Sigmoid colon (tissue), 4 donors: ENCODE results near the gene RFX7.

Source experiments
- EP300 ChIP-seq, 4 donors: sonication (generic); formaldehyde crosslinking; IDR thresholded peaks; one replicate each; pipeline ENCODE4 v1.6.1; 2017; ENCODE audit warnings: antibody characterized with exemption in 4 of 4
- POLR2A ChIP-seq, 2 donors: fragments of 450-650 bp; IDR thresholded peaks; one replicate each; pipeline ENCODE4 v1.6.1; 2016; ENCODE audit warnings: antibody characterized with exemption in 2 of 2, mild to moderate bottlenecking in 2 of 2, moderate library complexity in 2 of 2
- TF ChIP-seq, protein P1 (sequence below), 4 experiments: fragments of 450-650 bp in 3 of 4; fragments of 200-600 bp in 1 of 4; IDR thresholded peaks; one replicate each; pipeline ENCODE4 v1.5.1; 2016 to 2019; ENCODE audit warnings: antibody characterized with exemption in 4 of 4, mild to moderate bottlenecking in 3 of 4, moderate library complexity in 2 of 4

GRCh38 chr15:56254265-56254664 lies 10.6 kb upstream of the RFX7 start:
- TF ChIP-seq EP300 (IDR thresholded peaks at IDR 0.05) (no peak), POLR2A (IDR thresholded peaks at IDR 0.05) (no peak)
- TF ChIP-seq, protein P1, sequence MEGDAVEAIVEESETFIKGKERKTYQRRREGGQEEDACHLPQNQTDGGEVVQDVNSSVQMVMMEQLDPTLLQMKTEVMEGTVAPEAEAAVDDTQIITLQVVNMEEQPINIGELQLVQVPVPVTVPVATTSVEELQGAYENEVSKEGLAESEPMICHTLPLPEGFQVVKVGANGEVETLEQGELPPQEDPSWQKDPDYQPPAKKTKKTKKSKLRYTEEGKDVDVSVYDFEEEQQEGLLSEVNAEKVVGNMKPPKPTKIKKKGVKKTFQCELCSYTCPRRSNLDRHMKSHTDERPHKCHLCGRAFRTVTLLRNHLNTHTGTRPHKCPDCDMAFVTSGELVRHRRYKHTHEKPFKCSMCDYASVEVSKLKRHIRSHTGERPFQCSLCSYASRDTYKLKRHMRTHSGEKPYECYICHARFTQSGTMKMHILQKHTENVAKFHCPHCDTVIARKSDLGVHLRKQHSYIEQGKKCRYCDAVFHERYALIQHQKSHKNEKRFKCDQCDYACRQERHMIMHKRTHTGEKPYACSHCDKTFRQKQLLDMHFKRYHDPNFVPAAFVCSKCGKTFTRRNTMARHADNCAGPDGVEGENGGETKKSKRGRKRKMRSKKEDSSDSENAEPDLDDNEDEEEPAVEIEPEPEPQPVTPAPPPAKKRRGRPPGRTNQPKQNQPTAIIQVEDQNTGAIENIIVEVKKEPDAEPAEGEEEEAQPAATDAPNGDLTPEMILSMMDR (IDR thresholded peaks at IDR 0.05): no peak
